HepG2 (cell line): Measurements from ENCODE around the gene CSNK1A1. TPM values are rescaled to one million over a fixed set of nuclear protein-coding genes. Genes with fewer than 3 reads are reported as not detected.

Experiments
- CREBL2 ChIP-seq: sonication (generic); formaldehyde crosslinking; IDR thresholded peaks from 2 replicates; pipeline ENCODE4 v1.8.1; 2023; ENCODE audit warnings: missing genetic modification reagents, mild to moderate bottlenecking, borderline replicate concordance
- CTCF ChIP-seq: sonication (generic); formaldehyde crosslinking; IDR thresholded peaks from 2 replicates; pipeline ENCODE4 v1.5.0; 2020; ENCODE audit warnings: mild to moderate bottlenecking, missing genetic modification reagents, moderate library complexity
- EHMT2 ChIP-seq: fragments of 200-600 bp; sonication (generic); IDR thresholded peaks from 2 replicates; pipeline ENCODE4 v1.7.0; 2017; ENCODE audit warnings: antibody characterized with exemption, low read depth, low read length, borderline replicate concordance
- ELF1 ChIP-seq: sonication (generic); formaldehyde crosslinking; IDR thresholded peaks from 2 replicates; pipeline ENCODE4 v1.4.0; 2020; ENCODE audit warnings: missing genetic modification reagents
- FOXC1 ChIP-seq: sonication (generic); formaldehyde crosslinking; IDR thresholded peaks from 2 replicates; pipeline ENCODE4 v1.8.0; 2022; ENCODE audit warnings: mild to moderate bottlenecking, missing genetic modification reagents, borderline replicate concordance
- HNF1B ChIP-seq: sonication (generic); formaldehyde crosslinking; IDR thresholded peaks from 2 replicates; pipeline ENCODE4 v1.5.1; 2020; ENCODE audit warnings: mild to moderate bottlenecking, moderate library complexity, missing genetic modification reagents
- MAF1 ChIP-seq: sonication (generic); formaldehyde crosslinking; IDR thresholded peaks from 2 replicates; pipeline ENCODE4 v1.5.0; 2020; ENCODE audit warnings: missing genetic modification reagents, borderline replicate concordance
- MBD4 ChIP-seq: IDR thresholded peaks from 2 replicates; pipeline ENCODE4 v1.6.1; 2012; ENCODE audit warnings: low read length, inconsistent platforms, borderline replicate concordance
- PHF5A ChIP-seq: IDR thresholded peaks from one replicate; pipeline ENCODE4 v1.6.1; 2018; ENCODE audit warnings: low read depth, missing genetic modification reagents; ENCODE audit not compliant: unreplicated experiment
- PITX1 ChIP-seq: sonication (generic); formaldehyde crosslinking; IDR thresholded peaks from 2 replicates; pipeline ENCODE4 v1.5.1; 2020; ENCODE audit warnings: mild to moderate bottlenecking, missing genetic modification reagents
- POLR2AphosphoS5 ChIP-seq: IDR thresholded peaks from 2 replicates; pipeline ENCODE4 v1.6.1; 2012; ENCODE audit warnings: low read depth, low read length
- RBM39 ChIP-seq: fragments of 200-400 bp; formaldehyde crosslinking; IDR thresholded peaks from one replicate; pipeline ENCODE4 v1.6.1; 2018; ENCODE audit warnings: antibody characterized with exemption, mild to moderate bottlenecking, low read depth, low read length; ENCODE audit not compliant: poor library complexity, severe bottlenecking
- RNF2 ChIP-seq: fragments of 450-650 bp; conservative IDR thresholded peaks from 2 replicates; pipeline ENCODE4 v1.6.1; 2016; ENCODE audit warnings: low read depth
- SATB2 ChIP-seq: sonication (generic); formaldehyde crosslinking; IDR thresholded peaks from 2 replicates; pipeline ENCODE4 v1.5.0; 2020; ENCODE audit warnings: missing genetic modification reagents
- SOX5 ChIP-seq: IDR thresholded peaks from 2 replicates; pipeline ENCODE4 v1.6.1; 2016; ENCODE audit warnings: borderline replicate concordance
- TERF1 ChIP-seq: sonication (generic); formaldehyde crosslinking; IDR thresholded peaks from 2 replicates; pipeline ENCODE4 v1.8.0; 2022; ENCODE audit warnings: mild to moderate bottlenecking, missing genetic modification reagents, moderate library complexity
- THRA ChIP-seq: sonication (generic); formaldehyde crosslinking; IDR thresholded peaks from 2 replicates; pipeline ENCODE4 v1.4.0; 2020; ENCODE audit warnings: missing genetic modification reagents, borderline replicate concordance
- ZBTB25 ChIP-seq: IDR thresholded peaks from 2 replicates; pipeline ENCODE4 v1.6.1; 2018; ENCODE audit warnings: missing genetic modification reagents
- ZNF451 ChIP-seq: sonication (generic); formaldehyde crosslinking; IDR thresholded peaks from 2 replicates; pipeline ENCODE4 v1.5.0; 2020; ENCODE audit warnings: mild to moderate bottlenecking, missing genetic modification reagents
- ZNF513 ChIP-seq: sonication (generic); formaldehyde crosslinking; conservative IDR thresholded peaks from 2 replicates; pipeline ENCODE4 v1.5.0; 2020; ENCODE audit warnings: missing genetic modification reagents
- ZNF766 ChIP-seq: sonication (generic); formaldehyde crosslinking; IDR thresholded peaks from 2 replicates; pipeline ENCODE4 v1.5.0; 2020; ENCODE audit warnings: missing genetic modification reagents, borderline replicate concordance
- polyA plus RNA-seq, 8 experiments: library from polyadenylated mRNA; depleted of rRNA in 3 of 8; stranded (reverse) in 7 of 8; unstranded in 1 of 8; fragments of >200 nt; fragmentation: Illumina TruSeq in 4 of 8; extraction: Trizol in 4 of 8; gene quantifications; 2 replicates each; pipeline versions ENCODE4 v1.2.1 to v1.2.3, GENCODE V29; 2011 to 2016; ENCODE audit warnings: low read depth in 4 of 8, missing spikeins in 1 of 8, mixed read lengths in 1 of 8; ENCODE audit not compliant: insufficient read depth in 1 of 8
- total RNA-seq, 5 experiments: library from RNA; depleted of rRNA; stranded (reverse); fragments of >200 nt; fragmentation: Illumina TruSeq; extraction: Trizol; gene quantifications; 2 replicates each; pipeline ENCODE4 v1.2.3, GENCODE V29; 2016; ENCODE audit warnings: low read depth in 1 of 5

The CSNK1A1 gene
- total and polyA plus RNA-seq, 2 of the 13 experiments (the other 11 are each of a cell fraction or from before 2014, with no cell fraction given) = 89.0 to 149 TPM

- peak; percentile 78 for TF ChIP-seq HNF1B (CRISPR knock-in tag)
- no peak for TF ChIP-seq PHF5A
- no peak for TF ChIP-seq EHMT2
- 0 out of 2 replicates have a peak, but pooled peaks have one; percentile 31 for TF ChIP-seq SOX5 (CRISPR knock-in tag)
- no peak for TF ChIP-seq CREBL2
- 0 out of 2 replicates have a peak, but pooled peaks have one; percentile 25 for TF ChIP-seq ZBTB25 (CRISPR knock-in tag)
- TF ChIP-seq MAF1 (CRISPR knock-in tag) = no peak
- TF ChIP-seq MBD4 = no peak
- 0 out of 2 replicates have a peak, but pooled peaks have one; percentile 30 for TF ChIP-seq FOXC1 (CRISPR knock-in tag)
- TF ChIP-seq TERF1 (CRISPR knock-in tag) = no peak
- no peak for TF ChIP-seq ZNF451
- 0 out of 2 replicates have a peak, but pooled peaks have one; percentile 27 for TF ChIP-seq PITX1 (CRISPR knock-in tag)
- TF ChIP-seq RNF2 = no peak
- TF ChIP-seq RBM39 = peak; percentile 51
- no peak for TF ChIP-seq SATB2 (CRISPR knock-in tag)
- no peak for TF ChIP-seq THRA (CRISPR knock-in tag)
- no peak for TF ChIP-seq ZNF513
- no peak for TF ChIP-seq POLR2AphosphoS5
- no peak for TF ChIP-seq ZNF766 (CRISPR knock-in tag)
- peak; percentile 94 for TF ChIP-seq CTCF (CRISPR knock-in tag)
- TF ChIP-seq ELF1 (CRISPR knock-in tag) = 0 out of 2 replicates have a peak, but pooled peaks have one; percentile 21
These were observed 108.6 kb downstream of the CSNK1A1 start (continued) for GRCh38 chr5:149442563-149443182.
